Adrenal gland (tissue), 5 donors: ENCODE data around the gene GRB14.

Source experiments
- POLR2A ChIP-seq, 2 donors: fragments of 450-650 bp; IDR thresholded peaks; one replicate each; pipeline ENCODE4 v1.6.1; 2017; ENCODE audit warnings: antibody characterized with exemption in 2 of 2, mild to moderate bottlenecking in 2 of 2, moderate library complexity in 1 of 2
- TF ChIP-seq, protein P1 (sequence below), 6 experiments: fragments of 450-650 bp in 4 of 6; fragments of 200-600 bp in 2 of 6; sonication (generic) in 1 of 6; IDR thresholded peaks; 1 replicate in 5 of 6; 2 replicates in 1 of 6; pipeline versions ENCODE4 v1.5.1 to v1.8.0; 2016 to 2021; ENCODE audit warnings: antibody characterized with exemption in 6 of 6, mild to moderate bottlenecking in 2 of 6, moderate library complexity in 1 of 6
- donor health status: DM: no; HTN: no; CAD: no.

DNA sequence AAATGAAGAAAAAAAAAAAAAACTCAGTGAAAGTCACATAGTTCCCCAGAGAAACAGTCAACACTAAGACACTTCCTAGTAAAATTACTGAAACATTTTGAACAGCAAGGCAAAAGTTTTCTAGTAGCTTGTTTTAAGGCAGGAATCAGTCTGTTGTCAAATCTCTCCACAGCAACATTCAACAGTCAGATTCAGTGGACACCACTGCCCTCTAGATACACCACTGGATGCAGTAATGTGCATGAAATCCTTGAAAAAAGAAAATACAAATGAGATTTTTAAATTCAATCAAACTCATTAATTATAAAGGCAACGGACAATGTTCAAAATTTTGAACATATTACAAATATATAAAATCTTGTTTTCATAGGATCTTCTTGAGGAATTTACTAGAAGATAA, 46.4 kb downstream of the GRB14 start:
- no peak for TF ChIP-seq POLR2A (IDR thresholded peaks at IDR 0.05)
- TF ChIP-seq, protein P1, sequence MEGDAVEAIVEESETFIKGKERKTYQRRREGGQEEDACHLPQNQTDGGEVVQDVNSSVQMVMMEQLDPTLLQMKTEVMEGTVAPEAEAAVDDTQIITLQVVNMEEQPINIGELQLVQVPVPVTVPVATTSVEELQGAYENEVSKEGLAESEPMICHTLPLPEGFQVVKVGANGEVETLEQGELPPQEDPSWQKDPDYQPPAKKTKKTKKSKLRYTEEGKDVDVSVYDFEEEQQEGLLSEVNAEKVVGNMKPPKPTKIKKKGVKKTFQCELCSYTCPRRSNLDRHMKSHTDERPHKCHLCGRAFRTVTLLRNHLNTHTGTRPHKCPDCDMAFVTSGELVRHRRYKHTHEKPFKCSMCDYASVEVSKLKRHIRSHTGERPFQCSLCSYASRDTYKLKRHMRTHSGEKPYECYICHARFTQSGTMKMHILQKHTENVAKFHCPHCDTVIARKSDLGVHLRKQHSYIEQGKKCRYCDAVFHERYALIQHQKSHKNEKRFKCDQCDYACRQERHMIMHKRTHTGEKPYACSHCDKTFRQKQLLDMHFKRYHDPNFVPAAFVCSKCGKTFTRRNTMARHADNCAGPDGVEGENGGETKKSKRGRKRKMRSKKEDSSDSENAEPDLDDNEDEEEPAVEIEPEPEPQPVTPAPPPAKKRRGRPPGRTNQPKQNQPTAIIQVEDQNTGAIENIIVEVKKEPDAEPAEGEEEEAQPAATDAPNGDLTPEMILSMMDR (IDR thresholded peaks at IDR 0.05), result peak in 2 of 6 experiments; percentile 17 to 24
